ENCODE measurements around the gene C2.
A peak's percentile ranks its signal among the peaks of the same experiment; 100 is the strongest.

C2 gene

GRCh38 chr6:31956796-31957195 is 29.3 kb downstream of the C2 start:
- Mint-ChIP-seq H3K4me3 (peak overlapping the region; percentile 90), H3K36me3 (ENCODE audit: insufficient read depth) (peaks cover 53% of the 10 kb centered on the region), H3K4me1 (peaks cover 38% of the 10 kb centered on the region), H3K9me3 (no peaks in the 10 kb centered on the region), H3K27ac (ENCODE audit: low read depth) (peak overlapping the region; percentile 98), H3K27me3 (no peaks in the 10 kb centered on the region)
- ATAC-seq (replicated peaks; ENCODE audit: extremely low read depth, poor library complexity, severe bottlenecking) (no peak), DNase-seq (ENCODE audit: low spot score in 2 of 2) (no peak)

DNA sequence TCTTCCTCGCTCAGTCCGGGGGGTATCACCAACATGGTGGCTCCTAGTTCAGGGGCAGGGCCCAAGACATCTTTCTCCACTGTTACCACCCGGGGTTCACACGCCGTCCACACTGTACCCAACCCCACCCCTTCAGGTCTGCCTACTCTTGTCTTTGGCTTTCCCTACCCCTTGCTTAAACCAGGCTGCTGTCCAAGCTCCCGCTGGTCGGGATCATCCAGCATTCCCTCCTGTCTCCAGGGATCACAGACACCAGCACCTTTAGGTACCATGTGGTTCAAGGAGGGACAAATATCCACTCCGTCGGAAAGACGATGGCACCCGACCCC is 30.9 kb downstream of the C2 start:
- Mint-ChIP-seq H3K4me3 (peak overlapping the region; percentile 90), H3K9me3 (no peaks in the 10 kb centered on the region), H3K27me3 (no peaks in the 10 kb centered on the region), H3K27ac (ENCODE audit: low read depth) (peak overlapping the region; percentile 98), H3K4me1 (peaks cover 47% of the 10 kb centered on the region), H3K36me3 (ENCODE audit: insufficient read depth) (peaks cover 55% of the 10 kb centered on the region)
- ATAC-seq (replicated peaks; ENCODE audit: extremely low read depth, poor library complexity, severe bottlenecking) (no peak), DNase-seq (ENCODE audit: low spot score in 2 of 2) (no peak)

- peaks cover 50% of the 10 kb centered on the region for H3K36me3 Mint-ChIP-seq (ENCODE audit: insufficient read depth)
- H3K9me3 Mint-ChIP-seq: no peaks in the 10 kb centered on the region
- DNase-seq (ENCODE audit: low spot score in 2 of 2) (peak; percentile 97), ATAC-seq (replicated peaks; ENCODE audit: extremely low read depth, poor library complexity, severe bottlenecking) (peak; percentile 98)
- H3K27ac Mint-ChIP-seq (ENCODE audit: low read depth): peak within 1 kb of the TSS; percentile 98
- H3K27me3 Mint-ChIP-seq: no peaks in the 10 kb centered on the region
- H3K4me3 Mint-ChIP-seq: peak within 1 kb of the TSS; percentile 90
- peaks cover 47% of the 10 kb centered on the region for H3K4me1 Mint-ChIP-seq
These were observed 31.5 kb downstream of the C2 start, which contains the start of the genes NELFE and SKIC2 for GRCh38 chr6:31958741-31959739. TSS of gene NELFE (minus strand) at chr6:31958971. CDS start at chr6:31958446, 525 bp downstream. TSS of gene SKIC2 (plus strand) at chr6:31959175. CDS start at chr6:31959193, 18 bp downstream.

- no peaks in the 10 kb centered on the region for H3K27me3 Mint-ChIP-seq
- no peak overlapping the region for H3K4me3 Mint-ChIP-seq
- H3K9me3 Mint-ChIP-seq: no peaks in the 10 kb centered on the region
- H3K27ac Mint-ChIP-seq (ENCODE audit: low read depth): peak overlapping the region; percentile 98
- ATAC-seq (replicated peaks; ENCODE audit: extremely low read depth, poor library complexity, severe bottlenecking) (no peak), DNase-seq (ENCODE audit: low spot score in 2 of 2) (no peak)
- H3K4me1 Mint-ChIP-seq: peaks cover 47% of the 10 kb centered on the region
- H3K36me3 Mint-ChIP-seq (ENCODE audit: insufficient read depth): peaks cover 45% of the 10 kb centered on the region
These were observed 34.1 kb downstream of the C2 start for GRCh38 chr6:31961616-31962015.

GRCh38 chr6:31963921-31964320 is 36.4 kb downstream of the C2 start:
- no peaks in the 10 kb centered on the region for H3K9me3 Mint-ChIP-seq
- peaks cover 38% of the 10 kb centered on the region for H3K4me1 Mint-ChIP-seq
- no peak for DNase-seq (ENCODE audit: low spot score in 2 of 2)
- no peak overlapping the region for H3K4me3 Mint-ChIP-seq
- H3K36me3 Mint-ChIP-seq (ENCODE audit: insufficient read depth): peaks cover 48% of the 10 kb centered on the region
- no peaks in the 10 kb centered on the region for H3K27me3 Mint-ChIP-seq
- H3K27ac Mint-ChIP-seq (ENCODE audit: low read depth): no peak overlapping the region
- ATAC-seq (replicated peaks; ENCODE audit: extremely low read depth, poor library complexity, severe bottlenecking): no peak

- no peak overlapping the region for H3K27ac Mint-ChIP-seq (ENCODE audit: low read depth)
- H3K4me1 Mint-ChIP-seq: peaks cover 34% of the 10 kb centered on the region
- H3K36me3 Mint-ChIP-seq (ENCODE audit: insufficient read depth): peaks cover 50% of the 10 kb centered on the region
- no peaks in the 10 kb centered on the region for H3K27me3 Mint-ChIP-seq
- no peak for ATAC-seq (replicated peaks; ENCODE audit: extremely low read depth, poor library complexity, severe bottlenecking)
- no peak overlapping the region for H3K4me3 Mint-ChIP-seq
- no peaks in the 10 kb centered on the region for H3K9me3 Mint-ChIP-seq
- DNase-seq (ENCODE audit: low spot score in 2 of 2): no peak
These were observed 38.2 kb downstream of the C2 start for GRCh38 chr6:31965700-31966099.

GRCh38 chr6:31966506-31966905 is 39.0 kb downstream of the C2 start:
- Mint-ChIP-seq H3K36me3 (ENCODE audit: insufficient read depth) (peaks cover 48% of the 10 kb centered on the region), H3K4me1 (peaks cover 34% of the 10 kb centered on the region), H3K9me3 (no peaks in the 10 kb centered on the region), H3K4me3 (no peak overlapping the region), H3K27ac (ENCODE audit: low read depth) (peak overlapping the region; percentile 57), H3K27me3 (no peaks in the 10 kb centered on the region)
- DNase-seq (ENCODE audit: low spot score in 2 of 2) (no peak), ATAC-seq (replicated peaks; ENCODE audit: extremely low read depth, poor library complexity, severe bottlenecking) (no peak)

DNA sequence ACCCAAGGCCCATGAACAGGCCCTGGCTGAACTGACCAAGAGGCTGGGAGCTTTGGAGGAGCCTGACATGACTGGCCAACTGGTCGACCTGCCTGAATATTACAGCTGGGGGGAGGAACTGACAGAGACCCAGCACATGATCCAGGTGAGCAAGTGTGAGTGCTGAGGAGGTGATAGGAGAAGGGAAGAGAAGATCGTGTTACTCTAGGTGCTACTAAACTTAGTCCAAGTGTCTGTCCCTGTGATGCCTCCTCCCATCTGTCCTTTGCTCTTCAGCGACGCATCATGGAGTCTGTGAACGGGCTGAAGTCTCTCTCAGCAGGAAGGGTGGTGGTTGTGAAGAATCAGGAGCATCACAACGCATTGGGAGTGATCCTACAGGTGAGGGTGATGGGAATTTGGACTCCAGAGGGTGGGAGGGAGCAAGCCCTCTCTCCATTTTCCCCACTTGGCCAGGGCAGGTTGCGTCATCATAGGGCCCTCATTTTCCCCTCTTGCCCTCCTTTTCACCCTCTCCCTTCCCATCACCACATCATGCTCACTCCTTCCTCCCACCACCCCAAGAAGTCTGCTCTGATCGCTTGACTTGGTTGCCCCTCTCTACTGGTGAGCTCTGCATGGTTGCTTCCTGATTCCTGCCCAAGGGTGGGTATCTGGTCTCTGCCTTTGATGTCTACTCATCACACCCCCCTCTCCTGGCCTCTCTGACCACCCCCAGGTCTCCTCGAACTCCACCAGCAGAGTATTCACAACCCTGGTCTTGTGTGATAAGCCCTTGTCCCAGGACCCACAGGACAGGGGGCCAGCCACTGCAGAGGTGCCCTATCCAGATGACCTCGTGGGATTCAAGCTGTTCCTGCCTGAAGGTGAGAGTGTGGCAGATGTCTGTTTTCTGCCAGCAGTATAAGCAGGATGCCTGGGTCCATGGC is 39.7 kb downstream of the C2 start:
- DNase-seq (ENCODE audit: low spot score in 2 of 2) (no peak), ATAC-seq (replicated peaks; ENCODE audit: extremely low read depth, poor library complexity, severe bottlenecking) (no peak)
- Mint-ChIP-seq H3K4me1 (peaks cover 35% of the 10 kb centered on the region), H3K4me3 (no peak overlapping the region), H3K27me3 (no peaks in the 10 kb centered on the region), H3K36me3 (ENCODE audit: insufficient read depth) (peaks cover 52% of the 10 kb centered on the region), H3K9me3 (no peaks in the 10 kb centered on the region), H3K27ac (ENCODE audit: low read depth) (peak overlapping the region; percentile 57)

- ATAC-seq (replicated peaks; ENCODE audit: extremely low read depth, poor library complexity, severe bottlenecking) (no peak), DNase-seq (ENCODE audit: low spot score in 2 of 2) (no peak)
- Mint-ChIP-seq H3K27me3 (no peaks in the 10 kb centered on the region), H3K27ac (ENCODE audit: low read depth) (peak overlapping the region; percentile 39), H3K9me3 (no peaks in the 10 kb centered on the region), H3K4me1 (peaks cover 37% of the 10 kb centered on the region), H3K4me3 (no peak overlapping the region), H3K36me3 (ENCODE audit: insufficient read depth) (peaks cover 55% of the 10 kb centered on the region)
These were observed 40.4 kb downstream of the C2 start for GRCh38 chr6:31967926-31968320.

GRCh38 chr6:31968326-31968725 is 40.8 kb downstream of the C2 start:
- peaks cover 54% of the 10 kb centered on the region for H3K36me3 Mint-ChIP-seq (ENCODE audit: insufficient read depth)
- no peaks in the 10 kb centered on the region for H3K9me3 Mint-ChIP-seq
- peak overlapping the region; percentile 39 for H3K27ac Mint-ChIP-seq (ENCODE audit: low read depth)
- H3K27me3 Mint-ChIP-seq: no peaks in the 10 kb centered on the region
- no peak overlapping the region for H3K4me3 Mint-ChIP-seq
- peaks cover 40% of the 10 kb centered on the region for H3K4me1 Mint-ChIP-seq
- no peak for DNase-seq (ENCODE audit: low spot score in 2 of 2)
- no peak for ATAC-seq (replicated peaks; ENCODE audit: extremely low read depth, poor library complexity, severe bottlenecking)

- Mint-ChIP-seq H3K27me3 (no peaks in the 10 kb centered on the region), H3K4me1 (peaks cover 47% of the 10 kb centered on the region), H3K27ac (ENCODE audit: low read depth) (peak overlapping the region; percentile 99), H3K36me3 (ENCODE audit: insufficient read depth) (peaks cover 54% of the 10 kb centered on the region), H3K4me3 (peak overlapping the region; percentile 81), H3K9me3 (no peaks in the 10 kb centered on the region)
- DNase-seq (ENCODE audit: low spot score in 2 of 2) (no peak), ATAC-seq (replicated peaks; ENCODE audit: extremely low read depth, poor library complexity, severe bottlenecking) (no peak)
These were observed 41.5 kb downstream of the C2 start for GRCh38 chr6:31968791-31969711.

Measured in central memory CD8-positive, alpha-beta T cell (primary cell).